PC-3 (cell line): ENCODE measurements around the gene MAMLD1. TPM values are rescaled to one million over a fixed set of nuclear protein-coding genes. Genes with fewer than 3 reads are reported as not detected.
A peak's percentile ranks its signal among the peaks of the same experiment; 100 is the strongest.

Experiments used
- ATAC-seq: fragments of 200-7000 bp; cut with Tn5 transposase; 2 replicates; pipeline ENCODE4 v1.9.1; 2020; ENCODE audit warnings: mild to moderate bottlenecking, moderate library complexity
- BruUV-seq: library from RNA; stranded (reverse); fragments of 400-500 nt; replicated peaks from 2 replicates; lab custom pipeline; 2021; lab: Mats Ljungman, UMichigan
- CTCF ChIA-PET: fragments of 300-600 bp; sonication (Branson Sonifier 250); formaldehyde crosslinking; loops from one replicate; lab custom pipeline; 2022; ENCODE audit warnings: antibody characterized with exemption; lab: Charles Lee
- POLR2A ChIA-PET: fragments of 300-600 bp; sonication (Branson Sonifier 250); formaldehyde crosslinking; loops from one replicate; lab custom pipeline; 2022; ENCODE audit warnings: antibody characterized with exemption; ENCODE audit not compliant: unreplicated experiment; lab: Charles Lee
- DNase-seq: peaks from one replicate; pipeline ENCODE4 v3.0.0-alpha.2; 2015
- H2AFZ ChIP-seq: fragments of 300-600 bp; sonication (generic); 2 replicates; pipeline ENCODE4 v1.6.0; 2016; ENCODE audit warnings: antibody characterized with exemption, low read length
- H3F3A ChIP-seq: fragments of 300-600 bp; sonication (generic); one replicate; pipeline ENCODE4 v1.6.0; 2017; ENCODE audit warnings: antibody characterized with exemption, low read length, control low read depth, mild to moderate bottlenecking; ENCODE audit not compliant: unreplicated experiment
- H3K27ac ChIP-seq: fragments of 300-600 bp; sonication (generic); 2 replicates; pipeline ENCODE4 v1.5.1; 2016; ENCODE audit warnings: mild to moderate bottlenecking, low read length
- H3K27me3 ChIP-seq: fragments of 300-600 bp; sonication (generic); 2 replicates; pipeline ENCODE4 v1.6.1; 2016; ENCODE audit warnings: low read length, mixed read lengths
- H3K36me3 ChIP-seq: fragments of 300-600 bp; sonication (generic); 2 replicates; pipeline ENCODE4 v1.6.1; 2016; ENCODE audit warnings: low read depth, mixed run types, low read length, mixed read lengths
- H3K4me1 ChIP-seq: fragments of 300-600 bp; sonication (generic); 2 replicates; pipeline ENCODE4 v1.5.1; 2016; ENCODE audit warnings: low read length; ENCODE audit not compliant: insufficient read depth
- H3K4me2 ChIP-seq: fragments of 300-600 bp; sonication (generic); 2 replicates; pipeline ENCODE4 v1.6.0; 2016; ENCODE audit warnings: low read length
- H3K4me3 ChIP-seq: fragments of 300-600 bp; sonication (generic); 2 replicates; pipeline ENCODE4 v1.5.1; 2016; ENCODE audit warnings: mild to moderate bottlenecking, low read length, mixed read lengths
- H3K79me2 ChIP-seq: fragments of 300-600 bp; sonication (generic); 2 replicates; pipeline ENCODE4 v1.6.1; 2017; ENCODE audit warnings: low read length, mixed read lengths
- H3K9ac ChIP-seq: fragments of 300-600 bp; sonication (generic); 2 replicates; pipeline ENCODE4 v1.6.0; 2016; ENCODE audit warnings: mild to moderate bottlenecking, low read length
- H3K9me2 ChIP-seq: fragments of 300-600 bp; sonication (generic); replicated peaks from 2 replicates; pipeline ENCODE4 v1.6.1; 2016; ENCODE audit warnings: mixed run types, low read length, mixed read lengths
- H3K9me3 ChIP-seq: fragments of 300-600 bp; sonication (generic); 2 replicates; pipeline ENCODE4 v1.6.1; 2016; ENCODE audit warnings: low read length, mixed read lengths
- H4K20me1 ChIP-seq: fragments of 300-600 bp; sonication (generic); 2 replicates; pipeline ENCODE4 v1.6.1; 2016; ENCODE audit warnings: low read length, mixed read lengths
- EZH2 ChIP-seq: fragments of 300-600 bp; sonication (generic); IDR thresholded peaks from one replicate; pipeline ENCODE4 v1.6.1; 2017; ENCODE audit warnings: antibody characterized with exemption, mild to moderate bottlenecking, low read length; ENCODE audit not compliant: unreplicated experiment
- EZH2phosphoT487 ChIP-seq: fragments of 300-600 bp; sonication (generic); IDR thresholded peaks from 2 replicates; pipeline ENCODE4 v1.6.1; 2018; ENCODE audit warnings: mild to moderate bottlenecking, antibody characterized with exemption, low read length, borderline replicate concordance
- intact Hi-C: fragments of 100-400 bp; cut with micrococcal nuclease; formaldehyde crosslinking; loops from 2 replicates; pipeline ENCODE4 v1.9.0; 2023
- total RNA-seq: library from RNA; depleted of rRNA; stranded (reverse); fragments of >200 nt; gene quantifications from 2 replicates; pipeline ENCODE4 v1.2.3, GENCODE V29; 2014
- TF ChIP-seq, protein P1 (sequence below): fragments of 300-600 bp; sonication (generic); conservative IDR thresholded peaks from 2 replicates; pipeline ENCODE4 v1.5.1; 2017; ENCODE audit warnings: antibody characterized with exemption, low read depth, mild to moderate bottlenecking, low read length

Gene MAMLD1
- total RNA-seq, 1 experiment from 2014 or later = 2.8 TPM

GRCh38 chrX:150364347-150365050 is 1.4 kb downstream of the MAMLD1 start:
- DNase-seq (peak; percentile 26), ATAC-seq (peak; percentile 11)
- H3K9me2 ChIP-seq = no peaks in the 10 kb centered on the region
- ChIA-PET CTCF (interaction anchor here (0.6 to 1.4 kb wide), 4 partner anchors 164 to 425 kb away, joined by 3 to 5 read pairs (median 3); no protein-coding TSS in a partner anchor), POLR2A (no interaction called here)
- no peaks in the 10 kb centered on the region for H3K9me3 ChIP-seq
- peaks cover 19% of the 10 kb centered on the region for H3K79me2 ChIP-seq
- H3F3A ChIP-seq = no peaks in the 10 kb centered on the region
- H3K4me2 ChIP-seq = peak overlapping the region; percentile 100
- H3K9ac ChIP-seq = peak overlapping the region; percentile 84
- H3K4me3 ChIP-seq = peak overlapping the region; percentile 91
- H3K27me3 ChIP-seq = no peaks in the 10 kb centered on the region
- no peaks in the 10 kb centered on the region for H4K20me1 ChIP-seq
- TF ChIP-seq EZH2phosphoT487 (no peak), EZH2 (no peak)
- TF ChIP-seq, protein P1, sequence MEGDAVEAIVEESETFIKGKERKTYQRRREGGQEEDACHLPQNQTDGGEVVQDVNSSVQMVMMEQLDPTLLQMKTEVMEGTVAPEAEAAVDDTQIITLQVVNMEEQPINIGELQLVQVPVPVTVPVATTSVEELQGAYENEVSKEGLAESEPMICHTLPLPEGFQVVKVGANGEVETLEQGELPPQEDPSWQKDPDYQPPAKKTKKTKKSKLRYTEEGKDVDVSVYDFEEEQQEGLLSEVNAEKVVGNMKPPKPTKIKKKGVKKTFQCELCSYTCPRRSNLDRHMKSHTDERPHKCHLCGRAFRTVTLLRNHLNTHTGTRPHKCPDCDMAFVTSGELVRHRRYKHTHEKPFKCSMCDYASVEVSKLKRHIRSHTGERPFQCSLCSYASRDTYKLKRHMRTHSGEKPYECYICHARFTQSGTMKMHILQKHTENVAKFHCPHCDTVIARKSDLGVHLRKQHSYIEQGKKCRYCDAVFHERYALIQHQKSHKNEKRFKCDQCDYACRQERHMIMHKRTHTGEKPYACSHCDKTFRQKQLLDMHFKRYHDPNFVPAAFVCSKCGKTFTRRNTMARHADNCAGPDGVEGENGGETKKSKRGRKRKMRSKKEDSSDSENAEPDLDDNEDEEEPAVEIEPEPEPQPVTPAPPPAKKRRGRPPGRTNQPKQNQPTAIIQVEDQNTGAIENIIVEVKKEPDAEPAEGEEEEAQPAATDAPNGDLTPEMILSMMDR = no peak
- intact Hi-C loops = loop anchor here (5.0 kb wide), 5 partner anchors 72 to 318 kb away; partner anchors contain the start of gene MTM1
- peaks cover 25% of the 10 kb centered on the region for H3K4me1 ChIP-seq
- no TSS peak for BruUV-seq
- H3K36me3 ChIP-seq = no peaks in the 10 kb centered on the region
- peak overlapping the region; percentile 16 for H3K27ac ChIP-seq
- peak overlapping the region; percentile 78 for H2AFZ ChIP-seq

DNA sequence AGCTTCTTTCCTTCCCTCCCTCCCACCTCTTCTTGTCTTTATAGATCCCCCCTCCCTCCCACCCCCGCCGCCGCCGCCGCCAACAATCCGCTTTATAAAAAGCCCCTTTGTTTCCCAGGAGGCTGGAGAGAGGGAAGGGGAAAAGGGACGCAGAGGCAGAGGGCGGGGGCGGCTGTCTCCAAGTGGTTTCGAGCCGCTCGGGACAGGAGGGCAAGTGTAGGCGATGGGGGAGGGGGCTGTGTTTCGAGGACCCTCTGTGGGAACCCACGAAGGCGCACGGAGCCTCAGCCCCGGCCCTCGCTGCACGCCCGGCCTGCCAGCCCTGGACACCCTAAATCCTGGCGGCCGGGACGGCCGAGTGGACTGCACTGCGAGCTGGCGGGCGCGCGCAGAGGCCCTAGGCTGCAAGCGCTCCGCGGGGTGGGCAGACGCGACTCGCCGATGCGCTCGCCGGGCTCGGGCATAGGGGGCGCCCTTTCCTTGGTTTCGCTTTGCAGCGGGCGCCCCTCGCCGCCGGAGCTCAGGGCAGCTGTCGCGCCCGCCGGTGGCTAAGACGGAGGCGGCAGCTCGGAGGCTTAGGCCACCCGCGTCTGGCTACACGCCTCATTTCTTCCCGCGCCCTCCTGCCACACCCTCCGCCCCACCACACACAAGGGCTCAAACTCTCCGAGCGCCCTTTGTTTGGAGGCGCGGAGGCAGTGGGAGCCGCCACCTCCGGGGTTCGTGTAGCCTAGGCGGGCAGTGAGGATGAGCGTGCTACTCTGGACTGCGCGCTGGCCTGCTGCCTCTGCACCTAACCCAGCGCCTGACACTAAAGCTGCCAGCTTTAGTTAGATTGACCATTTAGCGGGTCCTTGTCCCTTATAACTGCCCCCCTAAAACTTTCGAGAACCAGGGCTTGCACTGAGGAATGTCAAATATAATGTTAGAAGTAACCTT is 2.2 kb downstream of the MAMLD1 start:
- ChIA-PET CTCF (interaction anchor here (0.6 kb wide), 1 partner anchor 426 kb away, joined by 5 read pairs; no protein-coding TSS in a partner anchor), POLR2A (interaction anchor here (0.6 kb wide), 2 partner anchors 23 to 220 kb away, joined by 3 to 5 read pairs; no protein-coding TSS in a partner anchor)
- Histone ChIP-seq H3K9me3 (no peaks in the 10 kb centered on the region), H3K4me1 (peaks cover 25% of the 10 kb centered on the region), H3K4me3 (peak overlapping the region; percentile 91), H3K4me2 (peak overlapping the region; percentile 100), H3K27ac (peak overlapping the region; percentile 52), H3F3A (no peaks in the 10 kb centered on the region), H2AFZ (peak overlapping the region; percentile 64), H4K20me1 (no peaks in the 10 kb centered on the region), H3K79me2 (peaks cover 20% of the 10 kb centered on the region), H3K9me2 (no peaks in the 10 kb centered on the region), H3K27me3 (no peaks in the 10 kb centered on the region), H3K9ac (peak overlapping the region; percentile 84), H3K36me3 (no peaks in the 10 kb centered on the region)
- peak; percentile 57 for DNase-seq
- TF ChIP-seq, protein P1 = peak; percentile 61
- TF ChIP-seq EZH2 = no peak
- TF ChIP-seq EZH2phosphoT487 = no peak
- no TSS peak for BruUV-seq
- peak; percentile 16 for ATAC-seq
- intact Hi-C loops = loop anchor here (5.0 kb wide), 2 partner anchors 202 to 317 kb away; partner anchors contain the start of gene MTM1
